HG02763 (cell line): ENCODE data around the gene LXN.

ENCODE experiments used
- ATAC-seq: cut with Tn5 transposase; IDR thresholded peaks from one replicate; pipeline ENCODE4 v1.9.1; 2021; ENCODE audit warnings: mild to moderate bottlenecking, moderate library complexity; ENCODE audit not compliant: unreplicated experiment

The LXN gene

GRCh38 chr3:158671821-158672214 lies 630 bp downstream of the LXN start:
- ATAC-seq = no peak

GRCh38 chr3:158668506-158668905 lies 3.9 kb downstream of the LXN start:
- no peak for ATAC-seq

- ATAC-seq = no peak
These were observed 6.0 kb downstream of the LXN start for GRCh38 chr3:158666416-158666815.

GRCh38 chr3:158663832-158664231 lies 8.6 kb downstream of the LXN start:
- no peak for ATAC-seq

GRCh38 chr3:158663246-158663645 lies 9.2 kb downstream of the LXN start:
- ATAC-seq = no peak

GRCh38 chr3:158660711-158661110 lies 11.7 kb downstream of the LXN start:
- ATAC-seq = no peak

- peak; percentile 68 for ATAC-seq
These were observed 12.8 kb downstream of the LXN start for GRCh38 chr3:158659454-158660237.

- no peak for ATAC-seq
These were observed 13.6 kb downstream of the LXN start for GRCh38 chr3:158658889-158659288.

GRCh38 chr3:158652463-158652862 lies 20.0 kb downstream of the LXN start:
- ATAC-seq = no peak

- no peak for ATAC-seq
These were observed 21.3 kb downstream of the LXN start for GRCh38 chr3:158651192-158651591.

GRCh38 chr3:158649791-158650190 lies 22.7 kb downstream of the LXN start:
- no peak for ATAC-seq

- peak; percentile 99 for ATAC-seq
These were observed 28.0 kb downstream of the LXN start, which contains the start of gene GFM1 for GRCh38 chr3:158644345-158644908. Gene GFM1, plus strand, starts transcription at chr3:158644527. Its CDS starts 108 bp downstream, at chr3:158644635.

- no peak for ATAC-seq
These were observed 29.8 kb downstream of the LXN start for GRCh38 chr3:158642474-158643210.

- no peak for ATAC-seq
These were observed 30.4 kb downstream of the LXN start for GRCh38 chr3:158642005-158642404.

- ATAC-seq = no peak
These were observed 31.8 kb downstream of the LXN start for GRCh38 chr3:158640646-158641045.

GRCh38 chr3:158631981-158632380 lies 40.5 kb downstream of the LXN start:
- no peak for ATAC-seq

- no peak for ATAC-seq
These were observed 46.6 kb downstream of the LXN start for GRCh38 chr3:158625881-158626280.

- no peak for ATAC-seq
These were observed 54.2 kb downstream of the LXN start for GRCh38 chr3:158617982-158618875.
